DND-41 (cell line): ENCODE results near the gene VPS8.

ENCODE experiments used
- EZH2 ChIP-seq: IDR thresholded peaks from 3 replicates; pipeline ENCODE4 v1.6.1; 2012; ENCODE audit warnings: borderline replicate concordance, low read depth, mild to moderate bottlenecking, moderate library complexity, low read length, inconsistent platforms; ENCODE audit not compliant: severe bottlenecking
- TF ChIP-seq, protein P1 (sequence below): IDR thresholded peaks from 2 replicates; pipeline ENCODE4 v1.5.1; 2012; ENCODE audit warnings: borderline replicate concordance, low read length, moderate library complexity, mild to moderate bottlenecking; ENCODE audit not compliant: poor library complexity, severe bottlenecking; ENCODE audit errors: extremely low read depth

DNA sequence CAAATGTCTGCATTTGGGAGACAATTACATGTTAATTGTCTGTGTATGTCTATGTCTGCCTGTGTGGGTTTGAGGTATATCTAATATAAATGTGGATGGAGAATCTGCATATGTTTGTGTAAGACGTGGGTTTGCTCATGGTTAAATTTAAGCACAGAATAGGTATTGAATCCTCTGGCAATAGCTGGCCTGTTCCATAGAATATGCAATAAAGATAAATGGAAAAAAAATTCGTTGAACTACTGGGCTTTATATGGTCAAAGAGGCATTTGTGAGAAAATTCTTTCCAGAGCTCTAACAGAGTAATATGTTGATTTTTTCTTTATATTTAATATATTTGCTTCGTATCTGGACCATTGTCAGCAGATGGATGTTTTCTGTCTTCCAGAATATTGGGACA lies 1.4 kb downstream of the VPS8 start:
- TF ChIP-seq, protein P1, sequence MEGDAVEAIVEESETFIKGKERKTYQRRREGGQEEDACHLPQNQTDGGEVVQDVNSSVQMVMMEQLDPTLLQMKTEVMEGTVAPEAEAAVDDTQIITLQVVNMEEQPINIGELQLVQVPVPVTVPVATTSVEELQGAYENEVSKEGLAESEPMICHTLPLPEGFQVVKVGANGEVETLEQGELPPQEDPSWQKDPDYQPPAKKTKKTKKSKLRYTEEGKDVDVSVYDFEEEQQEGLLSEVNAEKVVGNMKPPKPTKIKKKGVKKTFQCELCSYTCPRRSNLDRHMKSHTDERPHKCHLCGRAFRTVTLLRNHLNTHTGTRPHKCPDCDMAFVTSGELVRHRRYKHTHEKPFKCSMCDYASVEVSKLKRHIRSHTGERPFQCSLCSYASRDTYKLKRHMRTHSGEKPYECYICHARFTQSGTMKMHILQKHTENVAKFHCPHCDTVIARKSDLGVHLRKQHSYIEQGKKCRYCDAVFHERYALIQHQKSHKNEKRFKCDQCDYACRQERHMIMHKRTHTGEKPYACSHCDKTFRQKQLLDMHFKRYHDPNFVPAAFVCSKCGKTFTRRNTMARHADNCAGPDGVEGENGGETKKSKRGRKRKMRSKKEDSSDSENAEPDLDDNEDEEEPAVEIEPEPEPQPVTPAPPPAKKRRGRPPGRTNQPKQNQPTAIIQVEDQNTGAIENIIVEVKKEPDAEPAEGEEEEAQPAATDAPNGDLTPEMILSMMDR = no peak
- no peak for TF ChIP-seq EZH2
